HEK293 (cell line): ENCODE results near the gene ZNF532.

Source experiments
- CTCF ChIA-PET: fragments of 350-600 bp; formaldehyde crosslinking; extraction: SDS; loops from one replicate; lab custom pipeline; 2021; ENCODE audit warnings: antibody characterized with exemption; lab: Yijun Ruan, JAX
- POLR2A ChIA-PET: fragments of 300-600 bp; formaldehyde crosslinking; extraction: SDS; loops from one replicate; lab custom pipeline; 2020; ENCODE audit warnings: antibody characterized with exemption, inconsistent platforms; lab: Yijun Ruan, JAX
- H3K27ac ChIP-seq: fragments of 200-500 bp; sonication (Bioruptor generic); 2 replicates; pipeline ENCODE4 v1.5.1; 2014; ENCODE audit warnings: low read depth, low read length, control low read depth, inconsistent platforms; ENCODE audit errors: extremely low read depth
- H3K36me3 ChIP-seq, 2 experiments: fragments of 200-500 bp in 1 of 2; sonication (Bioruptor generic) in 1 of 2; 1 replicate in 1 of 2; 2 replicates in 1 of 2; pipeline ENCODE4 v1.5.1; 2014 to 2017; ENCODE audit warnings: inconsistent platforms in 2 of 2, low read length in 2 of 2; ENCODE audit not compliant: control insufficient read depth in 2 of 2, insufficient read depth in 1 of 2
- H3K4me1 ChIP-seq: fragments of 200-500 bp; sonication (Bioruptor generic); 2 replicates; pipeline ENCODE4 v1.5.1; 2014; ENCODE audit warnings: mild to moderate bottlenecking, low read length, inconsistent platforms; ENCODE audit not compliant: control insufficient read depth, insufficient read depth
- H3K4me3 ChIP-seq: 2 replicates; pipeline ENCODE4 v1.5.1; 2011; ENCODE audit warnings: low read depth, mild to moderate bottlenecking, control low read depth, low read length, moderate library complexity
- H3K9me3 ChIP-seq: fragments of 200-500 bp; sonication (Bioruptor generic); 2 replicates; pipeline ENCODE4 v1.5.1; 2014; ENCODE audit warnings: low read depth, low read length, inconsistent platforms; ENCODE audit not compliant: control insufficient read depth, insufficient read depth
- EGR2 ChIP-seq: fragments of 450-650 bp; formaldehyde crosslinking; IDR thresholded peaks from 2 replicates; pipeline ENCODE4 v1.5.1; 2016; ENCODE audit warnings: low read depth, missing biosample characterization, missing genetic modification characterization
- KLF7 ChIP-seq: fragments of 450-650 bp; formaldehyde crosslinking; IDR thresholded peaks from 2 replicates; pipeline ENCODE4 v1.5.1; 2016; ENCODE audit warnings: missing biosample characterization, missing genetic modification characterization, borderline replicate concordance
- RBAK ChIP-seq: fragments of 450-650 bp; formaldehyde crosslinking; IDR thresholded peaks from 2 replicates; pipeline ENCODE4 v1.5.1; 2016; ENCODE audit warnings: missing biosample characterization, missing genetic modification characterization
- SCRT2 ChIP-seq: fragments of 450-650 bp; formaldehyde crosslinking; IDR thresholded peaks from 2 replicates; pipeline ENCODE4 v1.5.1; 2016; ENCODE audit warnings: missing biosample characterization, missing genetic modification characterization
- TRIM28 ChIP-seq: IDR thresholded peaks from 2 replicates; pipeline ENCODE4 v1.6.1; 2011; ENCODE audit warnings: low read length, control low read depth, borderline replicate concordance
- ZBTB48 ChIP-seq: fragments of 450-650 bp; formaldehyde crosslinking; IDR thresholded peaks from 2 replicates; pipeline ENCODE4 v1.5.1; 2016; ENCODE audit warnings: missing biosample characterization, missing genetic modification characterization
- ZNF146 ChIP-seq: fragments of 450-650 bp; formaldehyde crosslinking; IDR thresholded peaks from 2 replicates; pipeline ENCODE4 v1.5.1; 2016; ENCODE audit warnings: missing biosample characterization, missing genetic modification characterization
- ZNF157 ChIP-seq: fragments of 450-650 bp; formaldehyde crosslinking; IDR thresholded peaks from 2 replicates; pipeline ENCODE4 v1.5.1; 2016; ENCODE audit warnings: missing biosample characterization, missing genetic modification characterization
- ZNF221 ChIP-seq: fragments of 450-650 bp; formaldehyde crosslinking; IDR thresholded peaks from 2 replicates; pipeline ENCODE4 v1.5.1; 2017; ENCODE audit warnings: missing biosample characterization, missing genetic modification characterization, borderline replicate concordance
- ZNF341 ChIP-seq: fragments of 450-650 bp; formaldehyde crosslinking; IDR thresholded peaks from 2 replicates; pipeline ENCODE4; 2016; ENCODE audit warnings: low read depth, missing biosample characterization, missing genetic modification characterization
- ZNF391 ChIP-seq: fragments of 450-650 bp; formaldehyde crosslinking; IDR thresholded peaks from 2 replicates; pipeline ENCODE4 v1.5.1; 2016; ENCODE audit warnings: low read depth, missing biosample characterization, missing genetic modification characterization, borderline replicate concordance
- ZNF426 ChIP-seq: fragments of 450-650 bp; formaldehyde crosslinking; IDR thresholded peaks from 2 replicates; pipeline ENCODE4 v1.5.1; 2017; ENCODE audit warnings: missing biosample characterization, missing genetic modification characterization, mild to moderate bottlenecking, inconsistent platforms, moderate library complexity
- ZNF555 ChIP-seq: fragments of 450-650 bp; formaldehyde crosslinking; conservative IDR thresholded peaks from 2 replicates; pipeline ENCODE4 v1.5.1; 2017; ENCODE audit warnings: missing biosample characterization, mild to moderate bottlenecking, missing genetic modification characterization, inconsistent platforms
- ZNF561 ChIP-seq: fragments of 450-650 bp; IDR thresholded peaks from 2 replicates; pipeline ENCODE4 v1.5.1; 2018; ENCODE audit warnings: missing biosample characterization, missing genetic modification characterization, borderline replicate concordance
- ZNF596 ChIP-seq: fragments of 450-650 bp; IDR thresholded peaks from 2 replicates; pipeline ENCODE4 v1.5.0; 2018; ENCODE audit warnings: missing biosample characterization, mild to moderate bottlenecking, missing genetic modification characterization, moderate library complexity
- ZNF621 ChIP-seq: fragments of 450-650 bp; formaldehyde crosslinking; IDR thresholded peaks from 2 replicates; pipeline ENCODE4 v1.5.1; 2017; ENCODE audit warnings: missing biosample characterization, missing genetic modification characterization
- ZNF660 ChIP-seq: fragments of 450-650 bp; IDR thresholded peaks from 2 replicates; pipeline ENCODE4 v1.5.1; 2018; ENCODE audit warnings: missing biosample characterization, mild to moderate bottlenecking, missing genetic modification characterization
- ZNF785 ChIP-seq: fragments of 450-650 bp; formaldehyde crosslinking; IDR thresholded peaks from 2 replicates; pipeline ENCODE4 v1.5.1; 2016; ENCODE audit warnings: missing biosample characterization, missing genetic modification characterization
- ZSCAN30 ChIP-seq: fragments of 450-650 bp; IDR thresholded peaks from 2 replicates; pipeline ENCODE4 v1.5.1; 2018; ENCODE audit warnings: missing biosample characterization, mild to moderate bottlenecking, missing genetic modification characterization, moderate library complexity
- TF ChIP-seq, protein P1 (sequence below): fragments of 450-650 bp; formaldehyde crosslinking; IDR thresholded peaks from 2 replicates; pipeline ENCODE4 v1.5.1; 2017; ENCODE audit warnings: missing biosample characterization, missing genetic modification characterization
- TF ChIP-seq, protein P2 (sequence below): fragments of 450-650 bp; formaldehyde crosslinking; IDR thresholded peaks from 2 replicates; pipeline ENCODE4 v1.5.1; 2016; ENCODE audit warnings: missing biosample characterization, missing genetic modification characterization
- TF ChIP-seq, protein P3 (sequence below): fragments of 450-650 bp; formaldehyde crosslinking; IDR thresholded peaks from 2 replicates; pipeline ENCODE4 v1.5.1; 2016; ENCODE audit warnings: missing biosample characterization, missing genetic modification characterization
- TF ChIP-seq, protein P4 (sequence below): fragments of 450-650 bp; formaldehyde crosslinking; IDR thresholded peaks from 2 replicates; pipeline ENCODE4 v1.5.1; 2017; ENCODE audit warnings: missing biosample characterization, missing genetic modification characterization
- TF ChIP-seq, protein P5 (sequence below): fragments of 450-650 bp; formaldehyde crosslinking; IDR thresholded peaks from 2 replicates; pipeline ENCODE4 v1.5.1; 2016; ENCODE audit warnings: missing biosample characterization, missing genetic modification characterization

ZNF532 gene

DNA sequence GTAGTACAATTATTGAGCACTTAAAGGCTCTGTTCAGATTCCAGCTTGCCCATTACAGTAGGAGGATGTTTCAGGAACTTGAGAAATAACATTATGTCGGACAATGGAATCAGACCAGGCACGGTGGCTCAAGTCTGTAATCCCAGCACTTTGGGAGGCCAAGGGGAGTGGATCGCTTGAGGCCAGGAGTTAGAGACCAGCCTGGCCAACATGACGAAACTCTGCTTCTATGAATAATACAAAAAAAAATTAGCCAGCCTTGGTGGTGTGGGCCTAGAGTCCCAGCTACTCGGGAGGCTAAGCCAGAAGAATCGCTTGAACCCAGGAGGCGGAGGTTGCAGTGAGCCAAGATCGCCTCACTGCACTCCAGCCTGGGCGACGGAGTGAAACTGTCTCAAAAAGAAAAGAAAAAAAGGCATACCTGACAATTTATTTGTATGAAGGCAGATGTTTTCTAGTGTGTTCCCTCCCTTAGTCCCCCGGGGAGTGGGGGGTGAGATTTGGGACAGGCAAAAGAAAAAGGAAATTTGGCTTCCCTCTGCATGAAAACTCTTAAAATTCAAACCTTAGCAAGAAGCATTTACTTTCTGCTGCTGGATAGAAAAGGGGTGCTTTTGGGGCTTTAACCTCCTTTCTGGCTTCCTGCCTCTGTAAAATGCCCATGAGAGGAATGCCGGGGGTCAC is 13.7 kb upstream of the ZNF532 start:
- no peak for TF ChIP-seq ZNF555 (tag by site-specific recombination)
- TF ChIP-seq ZBTB48 (tag by site-specific recombination) = no peak
- no peak for TF ChIP-seq ZNF221 (tag by site-specific recombination)
- TF ChIP-seq, protein P1, sequence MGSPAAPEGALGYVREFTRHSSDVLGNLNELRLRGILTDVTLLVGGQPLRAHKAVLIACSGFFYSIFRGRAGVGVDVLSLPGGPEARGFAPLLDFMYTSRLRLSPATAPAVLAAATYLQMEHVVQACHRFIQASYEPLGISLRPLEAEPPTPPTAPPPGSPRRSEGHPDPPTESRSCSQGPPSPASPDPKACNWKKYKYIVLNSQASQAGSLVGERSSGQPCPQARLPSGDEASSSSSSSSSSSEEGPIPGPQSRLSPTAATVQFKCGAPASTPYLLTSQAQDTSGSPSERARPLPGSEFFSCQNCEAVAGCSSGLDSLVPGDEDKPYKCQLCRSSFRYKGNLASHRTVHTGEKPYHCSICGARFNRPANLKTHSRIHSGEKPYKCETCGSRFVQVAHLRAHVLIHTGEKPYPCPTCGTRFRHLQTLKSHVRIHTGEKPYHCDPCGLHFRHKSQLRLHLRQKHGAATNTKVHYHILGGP = no peak
- TF ChIP-seq, protein P2, sequence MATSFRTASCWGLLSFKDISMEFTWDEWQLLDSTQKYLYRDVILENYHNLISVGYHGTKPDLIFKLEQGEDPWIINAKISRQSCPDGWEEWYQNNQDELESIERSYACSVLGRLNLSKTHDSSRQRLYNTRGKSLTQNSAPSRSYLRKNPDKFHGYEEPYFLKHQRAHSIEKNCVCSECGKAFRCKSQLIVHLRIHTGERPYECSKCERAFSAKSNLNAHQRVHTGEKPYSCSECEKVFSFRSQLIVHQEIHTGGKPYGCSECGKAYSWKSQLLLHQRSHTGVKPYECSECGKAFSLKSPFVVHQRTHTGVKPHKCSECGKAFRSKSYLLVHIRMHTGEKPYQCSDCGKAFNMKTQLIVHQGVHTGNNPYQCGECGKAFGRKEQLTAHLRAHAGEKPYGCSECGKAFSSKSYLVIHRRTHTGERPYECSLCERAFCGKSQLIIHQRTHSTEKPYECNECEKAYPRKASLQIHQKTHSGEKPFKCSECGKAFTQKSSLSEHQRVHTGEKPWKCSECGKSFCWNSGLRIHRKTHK = no peak
- TF ChIP-seq, protein P3, sequence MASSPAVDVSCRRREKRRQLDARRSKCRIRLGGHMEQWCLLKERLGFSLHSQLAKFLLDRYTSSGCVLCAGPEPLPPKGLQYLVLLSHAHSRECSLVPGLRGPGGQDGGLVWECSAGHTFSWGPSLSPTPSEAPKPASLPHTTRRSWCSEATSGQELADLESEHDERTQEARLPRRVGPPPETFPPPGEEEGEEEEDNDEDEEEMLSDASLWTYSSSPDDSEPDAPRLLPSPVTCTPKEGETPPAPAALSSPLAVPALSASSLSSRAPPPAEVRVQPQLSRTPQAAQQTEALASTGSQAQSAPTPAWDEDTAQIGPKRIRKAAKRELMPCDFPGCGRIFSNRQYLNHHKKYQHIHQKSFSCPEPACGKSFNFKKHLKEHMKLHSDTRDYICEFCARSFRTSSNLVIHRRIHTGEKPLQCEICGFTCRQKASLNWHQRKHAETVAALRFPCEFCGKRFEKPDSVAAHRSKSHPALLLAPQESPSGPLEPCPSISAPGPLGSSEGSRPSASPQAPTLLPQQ (tag by site-specific recombination) = no peak
- no peak for TF ChIP-seq ZNF785
- H3K4me3 ChIP-seq = no peak overlapping the region
- ChIA-PET CTCF (interaction anchor here (0.9 to 1.1 kb wide), 2 partner anchors 16 to 226 kb away, joined by 3 to 4 read pairs; no protein-coding TSS in a partner anchor), POLR2A (interaction anchor here (0.5 to 1.4 kb wide), 3 partner anchors 46 to 229 kb away, joined by 3 to 5 read pairs (median 3); no protein-coding TSS in a partner anchor)
- H3K36me3 ChIP-seq = no peaks in the 10 kb centered on the region
- H3K27ac ChIP-seq = no peak overlapping the region
- no peaks in the 10 kb centered on the region for H3K9me3 ChIP-seq
- H3K4me1 ChIP-seq = no peaks in the 10 kb centered on the region; the same call in 1 of the 2 replicates

DNA sequence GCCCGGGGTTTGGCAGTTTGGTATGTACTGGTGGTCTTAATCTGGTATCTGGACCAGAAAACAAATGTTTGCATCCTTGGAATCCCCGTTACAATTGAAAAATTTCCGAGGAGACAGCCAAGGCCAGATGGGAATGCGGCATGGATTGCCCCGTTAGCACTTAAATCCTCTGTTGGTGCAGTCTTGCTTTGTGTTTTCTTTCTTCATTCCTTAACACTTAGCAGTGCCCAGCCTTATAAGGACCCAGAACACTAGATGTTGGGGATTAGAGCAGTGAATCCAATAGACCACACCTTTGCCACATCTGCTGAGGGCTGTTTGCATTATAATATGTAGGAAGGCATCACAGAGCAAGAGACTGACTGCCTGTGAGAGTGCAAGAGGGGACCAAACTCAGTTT is 12.8 kb upstream of the ZNF532 start:
- POLR2A ChIA-PET = no interaction called here
- no peaks in the 10 kb centered on the region for H3K36me3 ChIP-seq
- H3K4me3 ChIP-seq = no peak overlapping the region
- no peaks in the 10 kb centered on the region for H3K9me3 ChIP-seq
- CTCF ChIA-PET = no interaction called here
- H3K4me1 ChIP-seq = no peaks in the 10 kb centered on the region; the same call in 1 of the 2 replicates
- no peak overlapping the region for H3K27ac ChIP-seq
- TF ChIP-seq ZSCAN30 (tag by site-specific recombination) (no peak), ZNF561 (tag by site-specific recombination) (no peak), SCRT2 (no peak), ZNF341 (tag by site-specific recombination) (no peak), ZNF157 (tag by site-specific recombination) (no peak), TRIM28 (no peak), ZNF426 (tag by site-specific recombination) (no peak), ZNF146 (tag by site-specific recombination) (no peak), ZNF660 (no peak), ZNF621 (tag by site-specific recombination) (no peak), ZNF596 (tag by site-specific recombination) (no peak), EGR2 (tag by site-specific recombination) (no peak), ZNF391 (tag by site-specific recombination) (no peak), KLF7 (tag by site-specific recombination) (no peak), RBAK (tag by site-specific recombination) (no peak)
- TF ChIP-seq, protein P4, sequence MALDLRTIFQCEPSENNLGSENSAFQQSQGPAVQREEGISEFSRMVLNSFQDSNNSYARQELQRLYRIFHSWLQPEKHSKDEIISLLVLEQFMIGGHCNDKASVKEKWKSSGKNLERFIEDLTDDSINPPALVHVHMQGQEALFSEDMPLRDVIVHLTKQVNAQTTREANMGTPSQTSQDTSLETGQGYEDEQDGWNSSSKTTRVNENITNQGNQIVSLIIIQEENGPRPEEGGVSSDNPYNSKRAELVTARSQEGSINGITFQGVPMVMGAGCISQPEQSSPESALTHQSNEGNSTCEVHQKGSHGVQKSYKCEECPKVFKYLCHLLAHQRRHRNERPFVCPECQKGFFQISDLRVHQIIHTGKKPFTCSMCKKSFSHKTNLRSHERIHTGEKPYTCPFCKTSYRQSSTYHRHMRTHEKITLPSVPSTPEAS (tag by site-specific recombination) = no peak
- TF ChIP-seq, protein P5, sequence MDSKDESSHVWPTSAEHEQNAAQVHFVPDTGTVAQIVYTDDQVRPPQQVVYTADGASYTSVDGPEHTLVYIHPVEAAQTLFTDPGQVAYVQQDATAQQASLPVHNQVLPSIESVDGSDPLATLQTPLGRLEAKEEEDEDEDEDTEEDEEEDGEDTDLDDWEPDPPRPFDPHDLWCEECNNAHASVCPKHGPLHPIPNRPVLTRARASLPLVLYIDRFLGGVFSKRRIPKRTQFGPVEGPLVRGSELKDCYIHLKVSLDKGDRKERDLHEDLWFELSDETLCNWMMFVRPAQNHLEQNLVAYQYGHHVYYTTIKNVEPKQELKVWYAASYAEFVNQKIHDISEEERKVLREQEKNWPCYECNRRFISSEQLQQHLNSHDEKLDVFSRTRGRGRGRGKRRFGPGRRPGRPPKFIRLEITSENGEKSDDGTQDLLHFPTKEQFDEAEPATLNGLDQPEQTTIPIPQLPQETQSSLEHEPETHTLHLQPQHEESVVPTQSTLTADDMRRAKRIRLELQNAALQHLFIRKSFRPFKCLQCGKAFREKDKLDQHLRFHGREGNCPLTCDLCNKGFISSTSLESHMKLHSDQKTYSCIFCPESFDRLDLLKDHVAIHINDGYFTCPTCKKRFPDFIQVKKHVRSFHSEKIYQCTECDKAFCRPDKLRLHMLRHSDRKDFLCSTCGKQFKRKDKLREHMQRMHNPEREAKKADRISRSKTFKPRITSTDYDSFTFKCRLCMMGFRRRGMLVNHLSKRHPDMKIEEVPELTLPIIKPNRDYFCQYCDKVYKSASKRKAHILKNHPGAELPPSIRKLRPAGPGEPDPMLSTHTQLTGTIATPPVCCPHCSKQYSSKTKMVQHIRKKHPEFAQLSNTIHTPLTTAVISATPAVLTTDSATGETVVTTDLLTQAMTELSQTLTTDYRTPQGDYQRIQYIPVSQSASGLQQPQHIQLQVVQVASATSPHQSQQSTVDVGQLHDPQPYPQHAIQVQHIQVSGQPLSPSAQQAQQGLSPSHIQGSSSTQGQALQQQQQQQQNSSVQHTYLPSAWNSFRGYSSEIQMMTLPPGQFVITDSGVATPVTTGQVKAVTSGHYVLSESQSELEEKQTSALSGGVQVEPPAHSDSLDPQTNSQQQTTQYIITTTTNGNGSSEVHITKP (tag by site-specific recombination) = no peak
- TF ChIP-seq, protein P1 = no peak
